ENCODE measurements around the gene PRAC1. TPM values are rescaled to one million over a fixed set of nuclear protein-coding genes. Genes with fewer than 3 reads are reported as not detected.

Gene PRAC1
- total and polyA plus RNA-seq, 8 donors: not detected

GRCh38 chr17:48751733-48752398 is 29.5 kb upstream of the PRAC1 start:
- Histone ChIP-seq H3K27me3 (peaks cover 99 to 100% of the 10 kb centered on the region in 2 donors), H3K27ac (no peak overlapping the region), H3K4me3 (no peak overlapping the region), H3K36me3 (no peaks in the 10 kb centered on the region), H3K4me1 (peaks cover 0 to 17% of the 10 kb centered on the region in 2 donors), H3K9me3 (no peaks in the 10 kb centered on the region)
- no peak for DNase-seq
- TF ChIP-seq CTCF (IDR thresholded peaks at IDR 0.05): no peak
- intact Hi-C loops (cut with DNase I): no loop called here
- ATAC-seq: no peak

DNA sequence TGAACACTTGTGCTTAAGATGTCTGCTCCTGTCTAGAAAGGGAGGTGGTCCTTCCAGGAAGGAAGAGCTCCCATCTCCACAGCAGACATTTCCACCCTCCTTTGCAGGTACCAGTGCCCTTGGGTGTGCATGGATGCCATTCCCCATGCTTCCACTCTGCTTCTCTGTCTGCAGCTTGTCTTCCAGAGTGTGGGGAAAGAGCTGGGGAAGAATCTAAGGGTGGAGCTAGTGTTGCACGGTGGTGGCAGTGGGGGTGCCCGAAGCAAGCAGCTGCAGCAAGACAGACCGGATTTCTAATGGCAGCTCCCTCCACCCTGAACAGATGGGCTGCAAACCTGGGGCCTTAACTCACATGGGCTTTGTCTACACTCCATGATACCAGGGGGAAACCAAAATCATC is 28.9 kb upstream of the PRAC1 start:
- Histone ChIP-seq H3K27ac (no peak overlapping the region), H3K36me3 (no peaks in the 10 kb centered on the region), H3K4me3 (no peak overlapping the region), H3K27me3 (peaks cover 99 to 100% of the 10 kb centered on the region in 2 donors), H3K9me3 (no peaks in the 10 kb centered on the region), H3K4me1 (peaks cover 0 to 17% of the 10 kb centered on the region in 2 donors)
- no peak for TF ChIP-seq CTCF (IDR thresholded peaks at IDR 0.05)
- DNase-seq (no peak), ATAC-seq (no peak)
- intact Hi-C loops (cut with DNase I): no loop called here

DNA sequence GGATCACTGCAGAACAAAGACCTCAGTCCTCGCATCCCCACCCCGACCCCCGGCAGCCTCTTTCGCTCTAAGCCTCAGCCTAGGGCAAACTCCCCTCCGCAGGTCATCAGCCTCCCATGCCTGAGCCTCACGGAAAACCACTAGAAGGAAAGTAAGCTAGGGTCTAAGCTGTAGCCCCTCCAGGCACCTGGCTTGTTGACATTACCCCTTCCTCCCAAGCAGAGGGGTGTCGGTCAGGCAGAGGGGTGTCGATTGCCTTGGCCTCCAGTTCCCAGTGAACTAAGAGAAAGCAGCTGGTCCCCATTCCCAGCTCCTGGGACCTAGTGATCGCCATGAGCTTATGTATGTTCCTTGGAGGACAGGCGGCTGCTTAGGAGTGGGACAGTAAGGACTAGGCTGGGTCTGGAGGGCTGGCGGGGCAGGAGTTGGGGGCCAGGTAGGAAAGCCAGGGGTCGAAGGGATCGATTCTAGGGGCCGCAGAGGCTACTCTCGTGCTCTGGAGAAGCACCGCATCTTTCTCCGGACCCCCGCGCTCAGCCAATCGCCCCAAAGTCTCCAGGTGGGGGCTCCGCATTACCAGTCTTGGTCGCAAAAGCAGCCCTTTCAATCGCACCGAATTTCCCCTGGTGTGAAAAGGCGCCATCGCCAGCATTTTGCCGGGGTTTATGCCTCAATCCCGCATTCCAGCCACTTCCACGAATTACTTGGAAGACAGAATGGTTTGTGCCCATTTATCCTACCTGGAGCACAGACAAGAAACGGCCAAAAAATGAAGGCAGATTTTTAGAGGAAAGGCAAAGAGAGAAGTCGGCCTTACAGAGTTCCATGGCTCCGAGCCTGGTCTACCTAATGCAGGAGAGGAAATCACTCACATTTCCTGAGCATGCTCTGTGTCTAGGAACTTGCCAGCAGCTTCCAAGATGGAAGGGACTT is 27.6 kb upstream of the PRAC1 start:
- Histone ChIP-seq H3K36me3 (no peaks in the 10 kb centered on the region), H3K4me1 (peaks cover 0 to 7% of the 10 kb centered on the region in 2 donors), H3K27ac (no peak overlapping the region), H3K9me3 (no peaks in the 10 kb centered on the region), H3K4me3 (no peak overlapping the region), H3K27me3 (peaks cover 99 to 100% of the 10 kb centered on the region in 2 donors)
- TF ChIP-seq CTCF (IDR thresholded peaks at IDR 0.05): no peak
- intact Hi-C loops (cut with DNase I): no loop called here
- DNase-seq (no peak), ATAC-seq (no peak)

DNA sequence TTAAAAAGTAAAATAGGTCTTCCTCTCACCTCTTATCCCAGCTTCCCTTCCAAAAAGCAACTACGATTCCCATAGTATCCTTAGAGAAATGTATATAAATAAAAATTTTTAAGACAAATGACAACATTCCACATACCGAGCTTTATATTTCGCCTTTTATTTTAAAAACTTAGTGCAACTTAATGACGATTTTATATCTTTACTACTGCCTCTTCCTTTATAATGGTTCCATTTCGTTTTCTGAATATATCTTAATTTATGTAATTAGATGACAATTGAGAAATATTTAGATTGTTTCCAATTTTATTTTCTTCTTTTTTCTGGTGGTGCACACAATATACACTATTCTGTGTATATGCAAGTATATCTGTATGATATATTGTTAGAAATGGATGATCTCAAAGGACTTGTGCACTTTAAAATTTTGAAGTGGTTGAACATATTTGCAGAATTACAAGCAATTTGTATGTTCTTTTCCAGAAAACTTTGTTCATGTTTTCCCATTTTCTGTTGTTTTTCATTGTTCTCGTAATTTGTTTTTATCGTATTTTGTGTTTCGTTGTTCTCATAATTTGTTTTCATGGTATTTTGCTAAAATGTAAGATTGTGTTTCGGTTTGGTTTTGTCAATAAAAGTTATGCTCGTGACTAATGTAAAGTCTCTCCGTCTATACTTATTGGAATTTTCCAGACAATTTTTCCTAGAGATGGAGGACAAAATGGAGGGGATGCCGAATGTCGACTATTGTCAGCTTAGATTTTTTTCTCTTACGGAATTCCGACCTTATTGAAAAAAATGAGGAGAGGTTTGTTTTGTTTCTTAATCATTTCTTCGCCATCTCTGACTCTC is 26.6 kb upstream of the PRAC1 start:
- Histone ChIP-seq H3K4me1 (peaks cover 0 to 5% of the 10 kb centered on the region in 2 donors), H3K4me3 (no peak overlapping the region), H3K36me3 (no peaks in the 10 kb centered on the region), H3K27ac (no peak overlapping the region), H3K9me3 (no peaks in the 10 kb centered on the region), H3K27me3 (peaks cover 99 to 100% of the 10 kb centered on the region in 2 donors)
- DNase-seq (no peak), ATAC-seq (no peak)
- intact Hi-C loops (cut with DNase I): no loop called here
- no peak for TF ChIP-seq CTCF (IDR thresholded peaks at IDR 0.05)
